GM19238 (cell line): ENCODE data around the gene ZNF177.
"Not testable (repeated sequence)": the region's sequence is repeated elsewhere in the genome, so short reads cannot be mapped to it uniquely, and the experiment has no call there.

Source experiments
- DNase-seq: peaks from one replicate; pipeline ENCODE4 v3.0.0; 2011; ENCODE audit warnings: low spot score; ENCODE audit not compliant: insufficient read length

ZNF177 gene

GRCh38 chr19:9362905-9363304 lies at the start of gene ZNF177:
Gene ZNF177 (plus strand): TSS chr19:9363013. CDS start chr19:9378312, 15,299 bp downstream.
- no peak for DNase-seq

DNA sequence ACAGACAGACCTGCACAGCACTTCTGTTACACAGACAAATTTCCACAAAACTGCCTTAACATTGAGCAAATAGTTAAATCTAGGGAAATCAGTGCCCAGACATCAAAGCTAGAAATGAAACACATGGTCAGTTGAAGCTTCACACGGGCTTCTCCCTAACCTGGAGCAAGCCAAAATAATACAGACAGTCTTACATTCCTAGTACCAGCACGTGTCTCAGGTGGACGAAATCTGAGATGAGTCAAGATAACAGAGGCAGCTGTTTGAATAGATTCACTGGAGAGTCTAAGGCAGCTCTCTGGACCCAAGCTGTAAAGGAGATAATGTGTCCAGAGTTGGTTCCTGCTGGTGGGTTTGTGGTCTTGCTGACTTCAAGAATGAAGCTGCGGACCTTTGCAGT lies 49.1 kb upstream of the ZNF177 start:
- no peak for DNase-seq

DNA sequence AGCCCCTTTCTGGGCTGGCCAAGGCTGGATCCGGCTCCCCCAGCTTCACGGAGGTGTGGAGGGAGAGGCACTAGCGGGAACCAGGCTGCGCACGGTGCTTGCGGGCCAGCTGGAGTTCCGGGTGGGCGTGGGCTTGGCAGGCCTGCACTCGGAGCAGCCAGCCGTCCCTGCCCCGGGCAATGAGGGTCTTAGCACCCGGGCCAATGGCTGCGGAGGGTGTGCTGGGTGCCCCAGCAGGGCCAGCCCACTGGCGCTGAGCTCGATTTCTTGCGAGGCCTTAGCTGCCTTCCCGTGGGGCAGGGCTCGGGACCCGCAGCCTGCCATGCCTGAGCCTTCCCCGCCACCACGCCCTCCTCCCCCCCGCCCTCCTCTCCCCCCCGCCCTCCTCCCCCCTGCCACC lies 41.5 kb upstream of the ZNF177 start:
- no peak for DNase-seq

DNA sequence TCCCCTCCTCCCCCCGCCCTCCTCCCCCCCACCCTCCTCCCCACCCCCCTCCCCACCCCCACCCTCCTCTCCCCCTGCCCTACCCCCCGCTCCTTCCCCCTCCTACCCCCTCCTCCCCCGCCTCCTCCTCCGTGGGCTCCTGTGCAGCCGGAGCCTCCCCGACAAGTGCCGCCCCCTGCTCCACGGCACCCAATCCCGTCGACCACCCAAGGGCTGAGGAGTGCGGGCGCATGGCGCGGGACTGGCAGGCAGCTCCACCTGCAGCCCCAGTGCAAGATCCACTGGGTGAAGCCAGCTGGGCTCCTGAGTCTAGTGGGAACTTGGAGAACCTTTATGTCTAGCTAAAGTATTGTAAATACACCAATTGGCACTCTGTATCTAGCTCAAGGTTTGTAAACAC lies 41.1 kb upstream of the ZNF177 start:
- DNase-seq: not testable (repeated sequence)

- DNase-seq: not testable (repeated sequence)
Observed at GRCh38 chr19:9322201-9322600, 40.6 kb upstream of the ZNF177 start.

DNA sequence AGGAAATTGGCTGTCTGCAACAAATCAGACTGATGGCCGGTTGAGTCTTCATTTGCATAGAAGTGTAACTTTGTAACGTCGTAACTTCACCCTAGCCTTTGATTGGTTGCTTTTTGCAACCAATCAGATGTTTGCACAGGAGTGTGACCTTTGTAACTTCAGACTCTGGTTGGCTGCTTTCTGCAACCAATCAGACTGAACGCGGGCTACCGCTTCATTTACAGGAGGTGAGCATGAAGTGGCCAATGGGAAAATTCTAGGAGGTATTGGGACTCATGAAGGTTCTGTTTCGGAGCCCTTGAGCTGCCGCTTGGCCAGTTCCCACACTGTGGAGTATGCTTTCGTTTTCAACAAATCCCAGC lies 39.3 kb upstream of the ZNF177 start:
- DNase-seq: peak; percentile 10

GRCh38 chr19:9323919-9324583 lies 38.8 kb upstream of the ZNF177 start, which contains the start of gene ZNF559:
Gene ZNF559 (plus strand): TSS chr19:9324179. CDS start chr19:9338550, 14,371 bp downstream.
- peak; percentile 87 for DNase-seq

DNA sequence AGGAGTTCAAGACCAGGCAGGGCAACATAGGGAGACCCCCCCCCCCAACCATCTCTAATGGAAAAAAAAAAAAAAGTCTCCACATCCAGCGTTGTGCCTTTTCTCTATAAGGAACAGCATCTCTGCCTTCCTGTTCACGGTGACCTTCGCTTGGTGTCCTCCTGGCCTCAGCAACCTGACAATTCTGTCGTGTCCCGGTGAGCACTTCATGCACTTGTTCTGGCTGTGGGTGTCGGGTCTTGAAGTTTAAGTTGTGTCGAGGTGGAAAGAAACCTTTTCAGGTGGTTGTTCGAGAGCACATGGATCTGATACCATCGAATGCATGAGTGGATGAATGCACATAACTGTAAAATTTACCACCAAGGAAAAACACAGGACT lies 38.2 kb upstream of the ZNF177 start:
- no peak for DNase-seq

GRCh38 chr19:9329999-9330398 lies 32.8 kb upstream of the ZNF177 start:
- DNase-seq: no peak

DNA sequence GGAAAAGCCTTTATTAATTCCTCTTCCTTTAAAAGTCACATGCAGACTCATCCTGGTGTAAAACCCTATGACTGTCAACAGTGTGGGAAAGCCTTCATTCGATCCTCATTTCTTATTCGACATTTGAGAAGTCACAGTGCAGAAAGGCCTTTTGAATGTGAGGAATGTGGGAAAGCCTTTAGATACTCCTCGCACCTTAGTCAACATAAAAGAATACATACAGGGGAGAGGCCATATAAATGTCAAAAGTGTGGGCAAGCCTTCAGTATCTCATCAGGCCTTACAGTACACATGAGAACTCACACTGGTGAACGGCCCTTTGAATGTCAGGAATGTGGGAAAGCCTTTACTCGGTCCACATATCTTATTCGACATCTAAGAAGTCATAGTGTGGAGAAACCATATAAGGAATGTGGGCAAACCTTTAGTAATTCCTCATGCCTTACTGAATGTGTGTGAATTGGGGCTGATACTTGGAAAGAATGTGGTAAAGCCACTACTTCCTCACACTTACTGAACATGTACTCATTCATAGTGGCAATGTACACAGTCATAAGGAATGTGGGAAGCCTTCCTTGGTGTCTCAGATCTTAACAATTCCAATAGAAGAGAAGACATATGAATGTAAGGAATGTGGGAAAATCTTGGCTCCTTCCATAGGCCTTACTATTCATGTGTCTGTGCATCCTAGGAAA lies 20.1 kb upstream of the ZNF177 start:
- no peak for DNase-seq

- no peak for DNase-seq
Observed at GRCh38 chr19:9345005-9345404, 17.8 kb upstream of the ZNF177 start.

GRCh38 chr19:9348253-9348652 lies 14.6 kb upstream of the ZNF177 start:
- no peak for DNase-seq

- no peak for DNase-seq
Observed at GRCh38 chr19:9348671-9349070, 14.1 kb upstream of the ZNF177 start.

GRCh38 chr19:9352505-9352904 lies 10.3 kb upstream of the ZNF177 start:
- DNase-seq: no peak

DNA sequence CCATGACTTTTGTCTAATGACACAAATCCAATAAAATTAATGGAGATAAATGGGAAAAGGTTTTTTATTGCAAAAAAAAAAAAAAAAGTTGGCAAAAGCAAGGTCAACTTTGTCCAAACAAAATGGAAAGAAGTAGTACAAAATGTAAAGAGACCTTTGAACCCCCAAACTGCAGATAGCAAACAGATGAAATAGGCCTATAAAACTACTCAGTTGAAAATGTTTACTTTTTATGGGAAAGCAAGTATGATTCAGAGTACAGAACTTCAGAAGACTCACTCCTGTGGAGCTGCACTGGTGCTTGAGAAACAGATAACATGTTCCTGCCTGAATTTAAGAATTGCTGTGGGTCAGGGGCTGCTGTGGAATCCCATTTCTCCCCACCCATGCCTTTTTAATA lies 9.8 kb upstream of the ZNF177 start:
- no peak for DNase-seq

DNA sequence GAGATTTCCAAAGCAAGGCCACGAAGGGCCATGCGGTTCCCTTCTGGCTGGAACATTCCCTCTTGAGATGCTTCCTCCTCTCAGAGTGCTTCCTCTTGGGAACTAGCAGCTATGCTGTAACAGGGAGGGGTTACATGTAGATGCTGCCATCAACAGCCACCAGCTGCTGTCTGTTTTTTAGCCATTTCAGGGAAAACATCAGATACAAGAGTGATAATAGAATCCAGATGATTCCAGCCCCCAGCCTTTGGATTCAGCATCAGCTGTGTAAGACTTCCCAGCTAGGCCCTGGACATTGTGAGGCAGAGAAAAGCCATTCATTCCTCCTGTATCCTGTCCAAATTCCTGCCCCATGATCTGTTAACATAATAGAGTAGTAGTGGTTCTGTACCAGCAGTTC lies 8.2 kb upstream of the ZNF177 start:
- no peak for DNase-seq

- DNase-seq: no peak
Observed at GRCh38 chr19:9370738-9371619, 8.2 kb downstream of the ZNF177 start.

GRCh38 chr19:9381361-9381785 lies 18.6 kb downstream of the ZNF177 start:
- DNase-seq: no peak

DNA sequence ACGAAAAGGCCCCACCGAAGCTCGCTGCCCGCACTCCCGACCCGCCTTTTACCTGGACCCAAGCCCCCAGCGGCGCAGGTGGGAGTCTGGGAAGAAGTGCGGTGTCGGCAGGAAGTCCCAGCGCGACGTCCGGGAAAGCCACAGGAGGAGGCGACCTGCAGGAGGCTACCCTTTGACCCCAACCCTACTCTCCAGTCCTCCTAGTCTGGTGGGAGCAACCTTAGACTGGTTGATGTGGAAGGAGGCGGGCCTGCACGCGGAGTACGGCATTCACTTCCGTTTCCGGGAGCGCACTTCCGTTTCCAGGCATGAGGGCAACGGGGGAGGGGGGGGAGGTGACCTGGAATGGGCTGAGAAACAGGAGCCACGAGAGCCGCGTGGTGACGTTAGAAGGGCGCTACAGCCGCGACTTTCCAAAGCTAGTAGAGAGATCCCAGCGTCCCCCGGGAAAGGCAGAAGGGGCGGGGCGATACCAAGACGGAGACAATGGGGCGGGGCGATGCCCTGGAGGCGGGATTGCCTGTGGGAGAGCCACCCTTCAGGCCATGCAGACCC lies 44.1 kb downstream of the ZNF177 start:
- DNase-seq: peak; percentile 16

DNA sequence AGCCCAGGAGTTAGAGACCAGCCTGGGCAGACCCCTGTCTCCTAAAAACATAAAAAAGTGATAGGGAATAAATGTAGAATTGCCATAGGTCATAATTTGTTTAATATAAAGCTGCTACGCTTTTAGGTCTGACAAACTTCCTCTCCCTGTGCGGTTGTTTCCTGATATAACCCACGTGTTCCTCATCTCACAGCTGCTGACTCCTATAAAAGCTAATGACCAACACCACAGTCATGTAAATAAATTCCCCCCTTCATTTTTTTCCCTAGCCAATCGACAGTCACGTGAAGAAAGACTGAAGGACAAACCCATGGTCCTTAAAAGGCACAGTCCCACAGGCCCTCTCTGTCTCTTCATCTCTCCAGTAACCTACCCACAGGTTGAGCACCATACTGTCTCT lies 45.0 kb downstream of the ZNF177 start:
- no peak for DNase-seq

DNA sequence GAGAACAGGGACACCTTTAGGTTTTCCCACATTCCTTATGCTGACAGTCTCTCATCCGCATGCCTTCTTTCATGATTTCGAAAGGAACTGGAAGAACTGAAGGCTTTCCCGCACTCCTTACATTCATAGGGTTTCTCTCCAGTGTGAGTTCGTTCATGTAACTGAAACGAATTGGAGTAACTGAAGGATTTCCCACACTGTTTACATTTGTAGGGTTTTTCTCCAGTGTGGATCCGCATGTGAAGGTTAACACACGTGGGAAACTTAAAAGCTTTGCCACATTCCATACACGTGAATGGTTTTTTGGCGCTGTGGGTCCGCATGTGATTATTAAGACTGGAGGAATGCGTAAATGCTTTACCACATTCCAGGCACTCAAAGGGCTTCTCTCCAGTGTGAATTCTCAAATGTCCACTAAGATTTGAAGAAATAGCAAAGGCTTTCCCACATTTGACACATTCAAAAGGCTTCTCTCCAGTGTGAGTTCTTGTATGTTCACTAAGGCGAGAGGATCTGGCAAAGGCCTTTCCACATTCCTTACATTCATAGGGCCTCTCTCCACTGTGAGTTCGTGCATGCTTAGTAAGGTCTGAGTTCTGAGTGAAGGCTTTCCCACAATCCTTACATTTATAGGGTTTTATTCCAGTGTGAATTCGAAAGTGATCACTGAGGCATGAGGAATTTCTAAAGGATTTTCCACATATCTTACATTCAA lies 50.6 kb downstream of the ZNF177 start:
- DNase-seq: no peak
